ENCODE data around the gene CHCHD4.
"Not testable (repeated sequence)": the region's sequence is repeated elsewhere in the genome, so short reads cannot be mapped to it uniquely, and the experiment has no call there.

CHCHD4 gene

GRCh38 chr3:14118400-14119381 lies 6.0 kb downstream of the CHCHD4 start:
- no peak for DNase-seq

- DNase-seq = no peak
Observed at GRCh38 chr3:14117468-14118399, 6.9 kb downstream of the CHCHD4 start.

GRCh38 chr3:14113965-14114635 lies 10.6 kb downstream of the CHCHD4 start:
- no peak for DNase-seq

GRCh38 chr3:14110699-14111098 lies 14.0 kb downstream of the CHCHD4 start:
- DNase-seq = no peak

GRCh38 chr3:14109821-14110220 lies 14.8 kb downstream of the CHCHD4 start:
- DNase-seq = not testable (repeated sequence)

GRCh38 chr3:14097616-14098391 lies 26.9 kb downstream of the CHCHD4 start:
- DNase-seq = no peak

- no peak for DNase-seq
Observed at GRCh38 chr3:14096742-14097141, 27.9 kb downstream of the CHCHD4 start.

- DNase-seq = no peak
Observed at GRCh38 chr3:14093831-14094230, 30.8 kb downstream of the CHCHD4 start.

GRCh38 chr3:14092464-14092863 lies 32.2 kb downstream of the CHCHD4 start:
- DNase-seq = no peak

GRCh38 chr3:14091959-14092358 lies 32.7 kb downstream of the CHCHD4 start:
- not testable (repeated sequence) for DNase-seq

GRCh38 chr3:14087461-14087860 lies 37.2 kb downstream of the CHCHD4 start:
- DNase-seq = not testable (repeated sequence)

GRCh38 chr3:14082108-14082657 lies 42.5 kb downstream of the CHCHD4 start:
- no peak for DNase-seq

- DNase-seq = no peak
Observed at GRCh38 chr3:14077310-14077709, 47.4 kb downstream of the CHCHD4 start.

GRCh38 chr3:14075233-14075632 lies 49.4 kb downstream of the CHCHD4 start:
- DNase-seq = not testable (repeated sequence)

- DNase-seq = no peak
Observed at GRCh38 chr3:14064910-14065309, 59.8 kb downstream of the CHCHD4 start.

GRCh38 chr3:14063152-14063551 lies 61.5 kb downstream of the CHCHD4 start:
- DNase-seq = no peak
